ENCODE measurements around the gene SELENOS. TPM values are rescaled to one million over a fixed set of nuclear protein-coding genes. Genes with fewer than 3 reads are reported as not detected.
A peak's percentile ranks its signal among the peaks of the same experiment; 100 is the strongest.

Gene SELENOS
- total RNA-seq, 1 donor from 2014 or later: 42.1 TPM

DNA sequence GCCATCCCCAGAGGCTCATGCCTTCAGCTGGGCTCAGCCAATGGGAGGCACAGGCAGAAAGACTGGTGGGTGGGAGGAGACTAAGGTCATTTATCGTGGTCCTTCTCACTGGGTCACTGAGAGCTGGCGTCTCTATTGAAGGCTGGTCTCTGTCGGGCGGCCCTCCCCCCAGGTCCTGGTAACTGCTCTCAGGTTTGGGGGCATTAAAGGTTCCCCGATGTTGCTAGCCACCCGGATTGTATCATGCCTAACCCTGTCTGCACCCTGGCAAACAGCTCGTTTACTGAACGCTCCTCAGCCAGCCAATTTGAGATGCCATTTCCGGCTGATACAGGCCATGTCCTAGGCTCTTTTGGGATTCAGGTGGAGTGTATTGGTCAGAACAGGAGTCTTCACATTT is 10.5 kb downstream of the SELENOS start:
- H3K27me3 Mint-ChIP-seq (ENCODE audit: low read depth): peaks cover 7% of the 10 kb centered on the region
- TF ChIP-seq, protein P1, sequence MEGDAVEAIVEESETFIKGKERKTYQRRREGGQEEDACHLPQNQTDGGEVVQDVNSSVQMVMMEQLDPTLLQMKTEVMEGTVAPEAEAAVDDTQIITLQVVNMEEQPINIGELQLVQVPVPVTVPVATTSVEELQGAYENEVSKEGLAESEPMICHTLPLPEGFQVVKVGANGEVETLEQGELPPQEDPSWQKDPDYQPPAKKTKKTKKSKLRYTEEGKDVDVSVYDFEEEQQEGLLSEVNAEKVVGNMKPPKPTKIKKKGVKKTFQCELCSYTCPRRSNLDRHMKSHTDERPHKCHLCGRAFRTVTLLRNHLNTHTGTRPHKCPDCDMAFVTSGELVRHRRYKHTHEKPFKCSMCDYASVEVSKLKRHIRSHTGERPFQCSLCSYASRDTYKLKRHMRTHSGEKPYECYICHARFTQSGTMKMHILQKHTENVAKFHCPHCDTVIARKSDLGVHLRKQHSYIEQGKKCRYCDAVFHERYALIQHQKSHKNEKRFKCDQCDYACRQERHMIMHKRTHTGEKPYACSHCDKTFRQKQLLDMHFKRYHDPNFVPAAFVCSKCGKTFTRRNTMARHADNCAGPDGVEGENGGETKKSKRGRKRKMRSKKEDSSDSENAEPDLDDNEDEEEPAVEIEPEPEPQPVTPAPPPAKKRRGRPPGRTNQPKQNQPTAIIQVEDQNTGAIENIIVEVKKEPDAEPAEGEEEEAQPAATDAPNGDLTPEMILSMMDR (conservative IDR thresholded peaks at IDR 0.05): no peak
- no peak overlapping the region for H3K27ac Mint-ChIP-seq (ENCODE audit: unreplicated experiment)
- H3K9me3 Mint-ChIP-seq: no peaks in the 10 kb centered on the region
- H3K4me3 Mint-ChIP-seq: peak overlapping the region; percentile 27
- DNase-seq (ENCODE audit: low read depth, low spot score): no peak
- H3K4me1 Mint-ChIP-seq: no peaks in the 10 kb centered on the region
- peaks cover 16% of the 10 kb centered on the region for H3K36me3 Mint-ChIP-seq (ENCODE audit: low read depth)

DNA sequence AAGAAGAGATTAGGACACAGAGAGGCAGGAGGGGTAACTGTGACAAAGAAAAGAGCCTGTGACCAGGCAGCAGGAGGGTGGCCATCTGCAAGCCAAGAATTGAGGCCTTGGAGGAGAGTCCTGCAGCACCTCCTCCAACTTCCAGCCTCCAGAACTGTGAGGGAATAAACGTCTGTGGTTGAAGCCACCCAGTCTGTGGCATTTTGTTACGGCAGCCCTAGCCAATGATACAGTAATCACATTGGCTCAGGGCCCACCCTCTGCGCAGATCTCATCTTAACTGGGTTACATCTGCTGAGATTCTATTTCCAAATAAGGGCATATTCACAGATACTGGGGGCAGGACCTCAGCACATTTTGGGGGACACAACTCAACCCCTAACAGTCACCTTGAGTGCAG is 11.3 kb downstream of the SELENOS start:
- DNase-seq (ENCODE audit: low read depth, low spot score): no peak
- peak overlapping the region; percentile 8 for H3K27ac Mint-ChIP-seq (ENCODE audit: unreplicated experiment)

DNA sequence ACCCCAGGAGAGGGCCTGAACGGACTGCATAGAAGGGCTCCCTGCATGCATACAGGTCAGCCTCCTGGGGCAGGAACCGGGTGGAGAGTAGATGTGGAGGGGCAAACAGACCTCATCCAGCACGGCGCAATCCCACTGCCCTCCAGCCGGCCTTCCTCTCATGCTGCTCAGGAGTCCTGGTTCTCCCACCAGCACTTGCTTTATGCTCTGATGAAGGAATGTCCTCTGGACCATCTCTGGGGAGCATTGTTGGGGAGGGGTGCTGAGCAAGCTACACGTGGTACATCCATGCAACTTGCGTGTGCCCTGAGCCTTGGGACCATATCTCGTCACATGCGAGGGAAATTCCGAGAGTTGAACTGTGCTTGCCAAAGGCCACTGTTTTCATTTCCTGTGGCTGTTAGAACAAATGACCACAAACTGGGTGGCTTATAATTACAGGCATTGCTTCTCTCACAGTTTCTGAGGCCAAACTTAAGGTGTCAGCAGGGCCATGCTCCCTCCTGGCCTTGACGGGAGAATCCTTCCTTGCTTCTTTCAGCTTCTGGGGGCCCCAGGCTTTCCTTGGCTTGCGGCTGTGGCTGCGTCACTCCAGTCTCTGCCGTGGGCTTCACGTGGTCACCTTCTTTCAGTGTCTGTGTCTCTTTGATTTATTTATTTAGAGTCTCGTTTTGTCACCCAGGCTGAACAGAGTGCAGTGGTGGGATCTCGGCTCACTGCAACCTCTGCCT is 12.2 kb downstream of the SELENOS start:
- TF ChIP-seq, protein P1 (conservative IDR thresholded peaks at IDR 0.05): no peak
- no peak for DNase-seq (ENCODE audit: low read depth, low spot score)
- Mint-ChIP-seq H3K9me3 (no peaks in the 10 kb centered on the region), H3K4me3 (no peak overlapping the region), H3K36me3 (ENCODE audit: low read depth) (peaks cover 9% of the 10 kb centered on the region), H3K27me3 (ENCODE audit: low read depth) (peaks cover 8% of the 10 kb centered on the region), H3K4me1 (no peaks in the 10 kb centered on the region), H3K27ac (ENCODE audit: unreplicated experiment) (no peak overlapping the region)

More for the DNA sequence above, 11.3 kb downstream of the SELENOS start:
- no peaks in the 10 kb centered on the region for H3K4me1 Mint-ChIP-seq
- peaks cover 7% of the 10 kb centered on the region for H3K27me3 Mint-ChIP-seq (ENCODE audit: low read depth)
- peak overlapping the region; percentile 8 for H3K4me3 Mint-ChIP-seq
- peaks cover 13% of the 10 kb centered on the region for H3K36me3 Mint-ChIP-seq (ENCODE audit: low read depth)
- TF ChIP-seq, protein P1 (conservative IDR thresholded peaks at IDR 0.05): no peak
- no peaks in the 10 kb centered on the region for H3K9me3 Mint-ChIP-seq

DNA sequence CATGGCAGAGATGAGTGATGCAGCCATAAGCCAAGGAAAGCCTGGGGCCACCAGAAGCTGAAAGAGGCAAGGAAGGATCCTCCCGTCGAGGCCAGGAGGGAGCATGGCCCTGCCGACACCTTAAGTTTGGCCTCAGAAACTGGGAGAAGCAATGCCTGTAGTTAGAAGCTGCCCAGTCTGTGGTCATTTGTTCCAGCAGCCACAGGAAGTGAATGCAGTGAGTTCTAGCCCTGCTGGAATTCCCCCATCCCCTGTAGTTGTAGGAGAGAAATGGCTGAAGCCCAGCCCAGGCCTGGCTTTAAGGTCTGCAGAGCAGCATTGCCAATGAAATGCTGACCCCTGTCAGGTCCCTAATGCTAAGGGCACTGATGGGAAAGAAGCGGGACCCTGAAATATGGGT is 13.3 kb downstream of the SELENOS start:
- Mint-ChIP-seq H3K9me3 (no peaks in the 10 kb centered on the region), H3K27ac (ENCODE audit: unreplicated experiment) (no peak overlapping the region), H3K27me3 (ENCODE audit: low read depth) (peaks cover 14% of the 10 kb centered on the region), H3K36me3 (ENCODE audit: low read depth) (peaks cover 3% of the 10 kb centered on the region), H3K4me3 (no peak overlapping the region), H3K4me1 (peaks cover 5% of the 10 kb centered on the region)
- TF ChIP-seq, protein P1 (conservative IDR thresholded peaks at IDR 0.05): no peak
- DNase-seq (ENCODE audit: low read depth, low spot score): no peak

DNA sequence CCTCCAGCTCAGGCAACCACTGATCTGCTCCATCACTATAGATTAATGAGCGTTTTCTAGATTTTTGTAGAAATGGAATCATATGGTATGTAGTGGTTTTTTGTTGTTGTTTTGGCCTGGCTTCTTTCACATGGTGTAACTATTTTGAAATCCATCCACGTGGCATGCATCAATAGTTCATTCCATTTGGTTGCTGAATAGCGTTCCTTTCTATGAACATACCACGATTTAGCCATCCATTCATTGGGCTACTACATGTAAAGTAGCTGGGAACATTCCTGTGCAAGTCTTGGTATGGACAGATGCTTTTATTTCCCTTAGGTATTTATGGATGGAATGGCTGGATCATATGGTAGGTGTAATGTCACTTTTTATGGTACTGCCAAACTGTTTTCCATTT is 14.7 kb downstream of the SELENOS start:
- Mint-ChIP-seq H3K4me1 (peaks cover 17% of the 10 kb centered on the region), H3K27me3 (ENCODE audit: low read depth) (peaks cover 18% of the 10 kb centered on the region), H3K9me3 (no peaks in the 10 kb centered on the region), H3K36me3 (ENCODE audit: low read depth) (no peaks in the 10 kb centered on the region), H3K4me3 (no peak overlapping the region), H3K27ac (ENCODE audit: unreplicated experiment) (no peak overlapping the region)
- DNase-seq (ENCODE audit: low read depth, low spot score): no peak
- TF ChIP-seq, protein P1 (conservative IDR thresholded peaks at IDR 0.05): no peak

Data from neural crest cell (in vitro differentiated cells).